Body of pancreas (tissue), 4 donors: ENCODE results near the gene IFT57. TPM values are rescaled to one million over a fixed set of nuclear protein-coding genes. Genes with fewer than 3 reads are reported as not detected.

ENCODE experiments used
- ATAC-seq: fragments of 150-250 bp; one replicate; pipeline ENCODE4 v1.9.1; 2016
- DNase-seq, 4 donors: peaks; one replicate each; pipeline ENCODE4 v3.0.0-alpha.2; 2019
- H3K27ac ChIP-seq, 4 donors: fragments of 200-600 bp; sonication (generic); 1 replicate in 3 of 4; 2 replicates in 1 of 4; pipeline versions ENCODE4 v1.5.1 to v1.6.1; 2016 to 2019; ENCODE audit warnings: mild to moderate bottlenecking in 1 of 4, mixed read lengths in 1 of 4, moderate library complexity in 1 of 4
- H3K27me3 ChIP-seq, 2 donors: fragments of 200-600 bp; sonication (generic); one replicate each; pipeline ENCODE4 v1.6.0; 2016; ENCODE audit warnings: mild to moderate bottlenecking in 1 of 2
- H3K36me3 ChIP-seq, 2 donors: fragments of 200-600 bp; sonication (generic); replicated peaks in 1 of 2; 2 replicates each; pipeline ENCODE4 v1.5.1; 2016; ENCODE audit warnings: low read depth in 2 of 2; ENCODE audit not compliant: insufficient read depth in 1 of 2
- H3K4me1 ChIP-seq: fragments of 200-600 bp; sonication (generic); one replicate; pipeline ENCODE4 v1.6.0; 2016
- H3K4me3 ChIP-seq, 2 donors: fragments of 200-600 bp; sonication (generic); 1 replicate in 1 of 2; 2 replicates in 1 of 2; pipeline ENCODE4 v1.5.1; 2016 to 2019
- H3K9me3 ChIP-seq, 3 donors: fragments of 200-600 bp; sonication (generic); 1 replicate in 2 of 3; 2 replicates in 1 of 3; pipeline ENCODE4 v1.5.1; 2016
- POLR2A ChIP-seq, 3 donors: fragments of 450-650 bp; IDR thresholded peaks; one replicate each; pipeline ENCODE4 v1.6.1; 2016; ENCODE audit warnings: antibody characterized with exemption in 3 of 3, mild to moderate bottlenecking in 2 of 3
- WGBS, 2 donors: methylation state at CpG; one replicate each; pipeline ENCODE4 v1.1.5; 2017; 5-methylcytosine and 5-hydroxymethylcytosine counted together
- intact Hi-C: fragments of 100-400 bp; cut with DNase I; formaldehyde crosslinking; loops from one replicate; pipeline ENCODE4 v1.15.1; 2023
- total RNA-seq, 2 donors: library from RNA; depleted of rRNA; stranded (reverse); fragments of >200 nt; gene quantifications; one replicate each; pipeline ENCODE4 v1.1.0, GENCODE V29; 2016
- TF ChIP-seq, protein P1 (sequence below), 7 experiments: fragments of 450-650 bp in 4 of 7; fragments of 200-600 bp in 3 of 7; sonication (generic) in 3 of 7; IDR thresholded peaks; one replicate each; pipeline ENCODE4 v1.5.1; 2016 to 2019; ENCODE audit warnings: antibody characterized with exemption in 7 of 7

The IFT57 gene
- total RNA-seq, 2 donors from 2014 or later = 33.2 to 51.1 TPM

DNA sequence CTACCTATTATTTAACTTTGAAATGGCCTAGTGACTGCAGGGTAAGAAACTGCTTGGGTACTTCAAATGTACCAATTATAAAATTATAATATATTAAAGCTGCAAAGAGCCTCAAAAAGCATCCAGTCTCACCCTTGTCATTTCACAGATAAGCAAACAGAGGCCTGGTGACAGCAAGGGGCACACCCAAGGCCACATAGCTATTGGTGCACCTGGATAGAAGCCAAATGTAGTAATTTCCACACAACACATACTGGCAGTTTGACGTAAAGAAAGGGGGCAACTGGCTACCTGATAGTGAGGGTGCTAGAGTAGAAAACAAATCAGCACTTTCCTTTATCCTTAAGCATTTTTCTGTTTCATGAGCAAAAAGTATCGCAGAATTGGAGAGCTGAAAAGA, 51.1 kb downstream of the IFT57 start:
- Histone ChIP-seq H3K27me3 (no peaks in the 10 kb centered on the region), H3K4me1 (no peaks in the 10 kb centered on the region), H3K27ac (no peak overlapping the region), H3K36me3 (no peaks in the 10 kb centered on the region), H3K4me3 (no peak overlapping the region), H3K9me3 (no peaks in the 10 kb centered on the region)
- TF ChIP-seq, protein P1, sequence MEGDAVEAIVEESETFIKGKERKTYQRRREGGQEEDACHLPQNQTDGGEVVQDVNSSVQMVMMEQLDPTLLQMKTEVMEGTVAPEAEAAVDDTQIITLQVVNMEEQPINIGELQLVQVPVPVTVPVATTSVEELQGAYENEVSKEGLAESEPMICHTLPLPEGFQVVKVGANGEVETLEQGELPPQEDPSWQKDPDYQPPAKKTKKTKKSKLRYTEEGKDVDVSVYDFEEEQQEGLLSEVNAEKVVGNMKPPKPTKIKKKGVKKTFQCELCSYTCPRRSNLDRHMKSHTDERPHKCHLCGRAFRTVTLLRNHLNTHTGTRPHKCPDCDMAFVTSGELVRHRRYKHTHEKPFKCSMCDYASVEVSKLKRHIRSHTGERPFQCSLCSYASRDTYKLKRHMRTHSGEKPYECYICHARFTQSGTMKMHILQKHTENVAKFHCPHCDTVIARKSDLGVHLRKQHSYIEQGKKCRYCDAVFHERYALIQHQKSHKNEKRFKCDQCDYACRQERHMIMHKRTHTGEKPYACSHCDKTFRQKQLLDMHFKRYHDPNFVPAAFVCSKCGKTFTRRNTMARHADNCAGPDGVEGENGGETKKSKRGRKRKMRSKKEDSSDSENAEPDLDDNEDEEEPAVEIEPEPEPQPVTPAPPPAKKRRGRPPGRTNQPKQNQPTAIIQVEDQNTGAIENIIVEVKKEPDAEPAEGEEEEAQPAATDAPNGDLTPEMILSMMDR (IDR thresholded peaks at IDR 0.05) = no peak
- no peak for TF ChIP-seq POLR2A (IDR thresholded peaks at IDR 0.05)
- intact Hi-C loops = no loop called here
- DNase-seq (no peak), ATAC-seq (no peak)
- 78 to 91% methylated on average over 2 of the region's 2 CpGs for WGBS, 2 donors

DNA sequence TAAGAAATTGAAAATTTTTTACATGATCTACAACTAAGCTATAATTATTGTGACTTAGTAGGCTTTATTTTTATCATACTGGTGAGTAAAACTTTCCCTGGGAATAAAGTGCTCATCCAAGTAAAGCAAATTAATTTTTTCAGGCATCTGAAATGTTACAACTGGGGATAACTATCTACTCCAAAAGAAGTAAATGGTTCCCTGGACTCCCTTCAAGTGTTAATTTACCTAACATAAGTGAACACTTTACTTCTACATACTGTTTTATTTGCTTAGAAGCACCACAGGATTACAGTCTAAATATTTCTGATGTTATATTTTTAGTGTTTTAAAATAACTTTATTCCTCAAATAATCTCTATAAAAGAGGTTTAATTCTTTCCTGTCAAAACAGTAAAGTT, 57.8 kb downstream of the IFT57 start:
- intact Hi-C loops = no loop called here
- H3K36me3 ChIP-seq = peaks cover 0 to 5% of the 10 kb centered on the region in 2 donors
- H3K9me3 ChIP-seq = no peaks in the 10 kb centered on the region
- no peak overlapping the region for H3K4me3 ChIP-seq
- H3K27me3 ChIP-seq = no peaks in the 10 kb centered on the region
- no peak for DNase-seq
- no peaks in the 10 kb centered on the region for H3K4me1 ChIP-seq
- H3K27ac ChIP-seq = no peak overlapping the region
- no peak for TF ChIP-seq POLR2A (IDR thresholded peaks at IDR 0.05)
- TF ChIP-seq, protein P1 (IDR thresholded peaks at IDR 0.05) = no peak
- ATAC-seq = no peak

DNA sequence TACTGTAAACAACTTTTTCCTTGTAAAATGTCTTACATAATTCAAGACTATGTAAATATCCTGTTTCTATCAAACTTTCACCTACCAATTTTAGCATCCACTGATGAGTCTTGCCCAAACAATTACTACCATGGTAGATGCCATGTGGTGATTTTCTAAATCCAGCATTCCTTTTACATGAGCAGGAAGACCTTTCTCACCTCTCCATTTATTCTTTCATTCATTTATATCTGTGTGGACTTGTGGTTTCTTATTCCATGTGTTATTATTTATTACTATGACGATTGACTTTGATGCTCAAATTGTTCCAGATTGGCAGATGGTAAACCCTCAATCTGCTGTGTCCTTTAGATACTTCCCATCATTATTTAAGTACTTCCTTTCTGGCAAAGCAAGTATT, 62.4 kb downstream of the IFT57 start:
- ATAC-seq (no peak), DNase-seq (no peak)
- no peaks in the 10 kb centered on the region for H3K27me3 ChIP-seq
- no peak overlapping the region for H3K4me3 ChIP-seq
- H3K4me1 ChIP-seq = no peaks in the 10 kb centered on the region
- peaks cover 0 to 2% of the 10 kb centered on the region in 2 donors for H3K36me3 ChIP-seq
- intact Hi-C loops = no loop called here
- no peaks in the 10 kb centered on the region for H3K9me3 ChIP-seq
- WGBS, 2 donors = 88 to 89% methylated on average over 1 of the region's 1 CpG
- TF ChIP-seq, protein P1 (IDR thresholded peaks at IDR 0.05) = no peak
- no peak for TF ChIP-seq POLR2A (IDR thresholded peaks at IDR 0.05)
- H3K27ac ChIP-seq = no peak overlapping the region

DNA sequence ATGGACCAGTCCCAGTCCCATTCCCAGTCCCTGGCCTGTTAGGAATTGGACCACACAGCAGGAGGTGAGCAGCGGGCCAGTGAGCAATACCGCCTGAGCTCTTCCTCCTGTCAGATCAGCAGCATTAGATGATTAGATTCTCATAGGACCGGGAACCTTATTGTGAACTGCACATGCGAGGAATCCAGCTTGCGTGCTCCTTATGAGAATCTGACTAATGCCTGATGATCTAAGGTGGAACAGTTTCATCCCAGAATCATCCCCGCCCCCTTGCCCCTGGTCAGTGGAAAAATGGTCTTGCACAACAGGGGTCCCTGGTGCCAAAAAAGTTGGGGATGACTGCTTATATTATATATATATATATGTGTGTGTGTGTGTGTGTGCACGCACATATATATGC, 63.1 kb downstream of the IFT57 start:
- Histone ChIP-seq H3K36me3 (peaks cover 0 to 2% of the 10 kb centered on the region in 2 donors), H3K4me3 (no peak overlapping the region), H3K9me3 (no peaks in the 10 kb centered on the region), H3K4me1 (no peaks in the 10 kb centered on the region), H3K27ac (no peak overlapping the region), H3K27me3 (no peaks in the 10 kb centered on the region)
- WGBS, 2 donors = 96 to 99% methylated on average over 7 of the region's 7 CpGs
- TF ChIP-seq, protein P1 (IDR thresholded peaks at IDR 0.05) = no peak
- ATAC-seq (no peak), DNase-seq (no peak)
- intact Hi-C loops = no loop called here

DNA sequence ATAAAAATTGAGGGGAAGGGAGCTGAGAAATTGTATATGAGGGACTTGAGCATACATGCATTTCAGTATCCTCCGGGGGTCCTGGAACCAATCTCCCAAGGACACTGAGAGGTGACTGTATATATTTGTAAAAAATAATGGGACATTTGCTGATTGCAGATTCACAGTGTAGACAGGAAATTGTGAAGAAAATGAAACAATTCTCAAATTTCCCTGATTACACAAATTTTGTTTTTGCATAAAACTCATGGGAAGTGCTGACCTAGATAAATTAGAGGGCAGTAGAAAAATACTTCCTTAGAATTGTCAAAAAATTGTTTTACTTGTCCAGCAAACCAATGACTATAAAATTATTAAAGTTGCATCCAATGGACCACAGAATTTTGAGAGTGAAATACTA, 64.0 kb downstream of the IFT57 start:
- TF ChIP-seq, protein P1 (IDR thresholded peaks at IDR 0.05) = no peak
- TF ChIP-seq POLR2A (IDR thresholded peaks at IDR 0.05) = no peak
- no peak overlapping the region for H3K4me3 ChIP-seq
- H3K27ac ChIP-seq = no peak overlapping the region
- no peaks in the 10 kb centered on the region for H3K9me3 ChIP-seq
- no peaks in the 10 kb centered on the region for H3K4me1 ChIP-seq
- peaks cover 0 to 2% of the 10 kb centered on the region in 2 donors for H3K36me3 ChIP-seq
- intact Hi-C loops = no loop called here
- no peak for DNase-seq
- H3K27me3 ChIP-seq = no peaks in the 10 kb centered on the region
- ATAC-seq = no peak
- 52 to 64% methylated on average over 1 of the region's 1 CpG for WGBS, 2 donors
